Medulla oblongata (tissue), 1 donor: ENCODE results near the gene PTGDS.

Experiments
- DNase-seq: peaks from one replicate; pipeline ENCODE4 v3.0.0-alpha.2; 2015; ENCODE audit errors: extremely low spot score

PTGDS gene

GRCh38 chr9:137021979-137022661, 44.8 kb downstream of the PTGDS start:
- peak; percentile 88 for DNase-seq

- peak; percentile 15 for DNase-seq
Measured at GRCh38 chr9:137022662-137023008, 45.3 kb downstream of the PTGDS start.

- DNase-seq: peak; percentile 12
Measured at GRCh38 chr9:137023157-137023556, 45.9 kb downstream of the PTGDS start.

DNA sequence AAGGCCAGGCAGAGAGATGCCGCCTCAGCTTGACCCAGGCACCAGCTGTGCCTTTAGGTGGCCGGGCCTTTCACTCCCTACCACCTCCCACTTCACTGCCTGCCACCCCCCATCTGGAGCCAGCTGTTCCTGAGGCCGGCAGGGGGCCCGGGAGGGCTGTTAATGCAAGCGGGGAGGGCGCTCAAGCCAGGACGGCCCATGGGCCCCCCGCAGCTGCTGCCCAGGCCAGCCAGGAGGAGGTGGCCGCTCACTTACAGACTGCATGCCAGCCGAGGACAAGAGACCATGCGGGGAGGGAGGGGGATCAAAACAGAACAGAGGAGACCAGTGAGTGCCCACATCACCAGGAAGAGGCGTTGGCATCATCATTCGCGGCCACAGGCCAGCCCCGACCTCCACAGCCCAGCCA, 46.3 kb downstream of the PTGDS start:
- peak; percentile 45 for DNase-seq

DNA sequence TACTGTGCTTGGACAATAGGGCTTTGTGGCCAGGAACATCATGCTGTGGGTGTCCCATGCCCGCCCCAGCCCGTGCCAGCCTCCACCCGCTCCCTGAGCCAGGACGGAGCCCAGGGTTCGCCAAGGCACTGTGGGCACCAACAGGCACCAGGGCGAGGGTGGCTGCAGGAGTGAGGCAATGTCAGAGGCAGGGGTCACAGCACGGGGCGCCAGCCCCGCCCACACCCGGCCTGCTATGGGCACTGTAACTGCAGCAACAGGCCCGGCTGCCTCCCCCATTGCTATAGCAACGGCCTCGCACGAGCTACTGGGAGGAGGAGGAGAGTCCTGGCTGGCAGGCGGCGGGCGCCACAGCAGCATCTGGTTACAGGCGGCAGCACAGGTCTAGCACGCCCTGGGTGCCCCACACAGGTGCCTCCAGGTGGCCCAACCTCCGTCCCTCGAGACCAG, 48.2 kb downstream of the PTGDS start:
- DNase-seq: peak; percentile 96

GRCh38 chr9:137026384-137026783, 49.1 kb downstream of the PTGDS start:
- peak; percentile 17 for DNase-seq

DNA sequence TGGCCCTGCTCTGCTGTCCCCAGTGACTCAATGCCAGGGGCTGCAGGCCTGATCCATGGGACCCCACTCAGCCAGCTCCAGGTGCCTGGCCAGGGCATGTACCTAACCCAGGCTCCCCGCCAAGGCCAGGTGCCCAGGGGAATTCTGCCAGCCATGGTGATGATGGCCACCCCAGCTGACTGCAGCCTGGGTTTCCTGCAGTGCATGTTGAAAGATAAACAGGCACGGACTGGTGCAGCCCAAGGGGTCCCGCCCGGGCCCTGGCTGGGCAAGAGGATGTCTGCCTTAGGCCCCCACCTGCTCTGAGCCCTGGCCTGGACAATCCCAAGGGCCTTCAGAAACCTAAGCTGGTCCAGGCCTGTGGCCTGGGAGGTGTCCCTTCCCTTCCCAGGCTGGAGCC, 49.5 kb downstream of the PTGDS start:
- DNase-seq: no peak

- peak; percentile 21 for DNase-seq
Measured at GRCh38 chr9:137027369-137028262, 50.3 kb downstream of the PTGDS start, which contains the start of gene ABCA2. Gene ABCA2 (minus strand): TSS chr9:137028237. CDS start chr9:137028140, 97 bp downstream.

- DNase-seq: peak; percentile 73
Measured at GRCh38 chr9:137028263-137029057, 51.2 kb downstream of the PTGDS start.

DNA sequence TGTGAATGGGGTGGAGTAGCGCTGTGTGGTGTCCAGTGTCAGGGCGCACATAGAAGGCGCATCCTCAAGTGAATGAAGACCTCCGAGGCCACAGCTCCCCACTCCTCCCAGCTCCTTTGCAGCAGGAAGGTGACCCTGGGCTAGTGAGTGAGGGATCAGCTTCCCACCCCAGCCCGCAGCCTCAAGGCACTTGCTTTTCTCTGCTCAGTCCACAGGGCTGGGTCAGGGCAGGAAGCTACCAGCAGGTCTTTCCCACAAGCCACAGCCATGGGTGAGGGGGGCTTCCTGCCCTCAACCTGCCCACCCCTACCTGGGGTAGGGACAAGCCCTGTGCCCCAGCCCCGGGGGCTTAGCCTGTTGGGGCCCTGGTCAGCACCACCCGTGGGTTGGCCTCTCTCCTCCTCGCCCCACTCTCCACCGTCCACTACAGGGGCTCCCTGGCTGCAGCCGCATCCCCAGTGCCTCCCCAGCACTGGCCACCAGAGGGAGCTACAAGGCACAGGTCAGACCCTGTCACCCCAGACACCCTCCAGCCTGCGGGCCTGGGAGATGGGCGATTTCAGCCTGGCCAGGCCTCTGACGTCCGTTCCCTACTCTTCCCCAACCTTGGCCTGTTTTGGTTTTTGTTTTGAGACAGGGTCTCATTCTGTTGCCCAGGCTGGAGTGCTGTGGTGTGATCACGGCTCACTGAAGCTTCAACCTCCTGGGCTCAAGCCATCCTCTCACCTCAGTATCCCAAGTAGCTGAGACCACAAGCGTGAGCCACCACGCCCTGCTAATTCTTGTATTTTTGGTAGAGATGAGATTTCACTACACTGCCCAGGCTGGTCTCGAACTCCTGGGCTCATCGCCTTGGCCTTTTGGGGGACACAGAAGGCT, 52.0 kb downstream of the PTGDS start:
- peak; percentile 83 for DNase-seq

DNA sequence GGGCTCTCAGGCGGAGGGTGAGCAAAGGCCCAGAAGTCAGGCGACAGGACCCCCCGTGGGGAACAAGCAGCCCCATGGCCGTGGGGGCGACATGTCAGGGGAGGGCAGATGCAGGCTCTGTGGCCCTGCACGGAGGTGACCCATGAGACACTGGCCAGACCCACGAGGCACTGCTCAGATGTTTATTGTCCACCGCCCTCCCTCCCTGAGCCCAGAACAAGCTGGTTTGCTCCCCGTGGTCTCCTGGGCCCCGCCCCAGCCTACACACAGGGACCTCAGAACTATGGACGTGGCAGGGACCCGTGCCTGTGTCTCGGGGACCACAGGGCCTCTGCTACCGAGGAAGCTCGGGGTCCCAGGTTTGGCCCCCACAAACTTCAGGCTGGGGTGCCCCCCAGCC, 52.7 kb downstream of the PTGDS start:
- DNase-seq: no peak

DNA sequence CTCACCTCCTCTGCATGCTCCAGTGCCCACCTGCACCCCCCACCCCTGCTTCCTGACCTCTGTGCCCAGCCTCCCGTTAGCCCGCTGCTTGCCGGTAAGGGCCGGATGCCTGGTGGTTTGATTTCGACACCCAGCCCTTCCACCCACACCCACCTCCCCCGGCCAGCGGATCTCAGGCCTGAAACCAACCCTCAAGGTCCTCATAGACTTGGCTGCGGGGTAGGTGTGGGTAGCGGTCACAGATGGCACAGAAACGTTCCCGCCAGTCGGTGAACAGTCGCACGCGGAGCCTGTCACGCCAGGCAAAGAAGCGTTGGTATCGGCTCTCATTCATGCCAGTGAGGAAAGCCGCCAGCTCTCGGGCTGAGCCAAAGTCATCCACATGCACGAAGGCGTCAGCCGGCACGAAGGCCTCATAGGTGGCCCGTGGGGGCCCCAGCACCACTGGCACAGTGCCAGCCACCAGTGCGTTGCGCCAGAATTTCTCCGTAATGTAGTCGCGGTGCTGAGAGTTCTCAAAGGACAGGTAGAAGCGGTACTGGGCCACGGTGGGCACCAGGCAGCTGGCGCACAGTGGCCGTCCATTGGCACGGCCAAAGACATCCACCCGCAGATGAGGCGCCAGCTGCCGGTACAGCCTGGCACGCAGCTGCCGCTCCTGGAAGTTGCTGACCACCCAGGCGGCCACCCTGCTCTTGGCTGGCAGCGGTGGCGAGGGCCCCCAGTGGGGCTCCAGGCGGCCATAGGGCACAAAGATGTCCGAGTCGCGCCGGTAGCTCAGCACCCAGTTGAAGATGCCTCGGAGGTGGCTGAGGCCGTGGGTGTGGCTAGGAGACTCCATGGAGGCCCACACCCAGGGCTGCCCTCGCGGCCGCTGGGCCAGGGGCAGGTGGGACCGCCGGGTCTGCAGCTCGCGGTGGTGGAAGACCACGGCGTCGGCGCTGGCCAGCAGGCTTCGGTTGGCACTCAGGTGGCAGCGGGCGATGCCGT, 53.5 kb downstream of the PTGDS start:
- DNase-seq: peak; percentile 24
